GM12878 (cell line): ENCODE measurements around the gene CXorf65. TPM values are rescaled to one million over a fixed set of nuclear protein-coding genes. Genes with fewer than 3 reads are reported as not detected.
A peak's percentile ranks its signal among the peaks of the same experiment; 100 is the strongest.

ENCODE experiments used
- ATAC-seq: fragments of 200-7000 bp; cut with Tn5 transposase; 3 replicates; pipeline ENCODE4 v1.9.1; 2020; ENCODE audit warnings: mild to moderate bottlenecking, moderate library complexity
- BruUV-seq: library from RNA; stranded (reverse); fragments of 400-500 nt; replicated peaks from 2 replicates; lab custom pipeline; 2021; lab: Mats Ljungman, UMichigan
- CTCF ChIA-PET: fragments of 300-600 bp; sonication (Branson Sonifier 250); formaldehyde crosslinking; extraction: SDS; loops from one replicate; lab custom pipeline; 2021; ENCODE audit warnings: inconsistent platforms; lab: Yijun Ruan, JAX
- POLR2A ChIA-PET: fragments of 350-600 bp; formaldehyde crosslinking; extraction: SDS; loops from one replicate; lab custom pipeline; 2021; ENCODE audit warnings: inconsistent platforms; lab: Charles Lee
- RAD21 ChIA-PET: fragments of 300-600 bp; sonication (Branson Sonifier 250); formaldehyde crosslinking; loops from one replicate; lab custom pipeline; 2023; ENCODE audit warnings: antibody characterized with exemption; ENCODE audit not compliant: unreplicated experiment; lab: Charles Lee
- SMC1A ChIA-PET: fragments of 300-600 bp; sonication (Branson Sonifier 250); formaldehyde crosslinking; loops from one replicate; lab custom pipeline; 2023; ENCODE audit not compliant: unreplicated experiment, uncharacterized antibody; lab: Charles Lee
- DNase-seq: peaks from one replicate; pipeline ENCODE4 v3.0.0-alpha.2; 2011; ENCODE audit warnings: low read depth, low spot score
- FAIRE-seq: peaks from 3 replicates; lab custom pipeline; 2011; peaks lifted over from hg19 to GRCh38; lab: Jason Lieb, UNC
- H2AFZ ChIP-seq: 2 replicates; pipeline ENCODE4 v1.6.0; 2011; ENCODE audit warnings: low read depth, low read length, control low read depth; ENCODE audit not compliant: control insufficient read depth
- H3K27ac ChIP-seq: 2 replicates; pipeline ENCODE4 v1.5.1; 2011; ENCODE audit warnings: control low read depth; ENCODE audit not compliant: control insufficient read depth, insufficient read depth
- H3K27me3 ChIP-seq, 2 experiments: replicated peaks in 1 of 2; 2 replicates each; pipeline versions ENCODE4 v1.6.0 to v1.6.1; 2011; ENCODE audit warnings: low read length in 1 of 2; ENCODE audit not compliant: control insufficient read depth in 2 of 2, insufficient read depth in 2 of 2
- H3K36me3 ChIP-seq, 2 experiments: 2 replicates each; pipeline ENCODE4 v1.5.1; 2011; ENCODE audit warnings: low read length in 1 of 2; ENCODE audit not compliant: control insufficient read depth in 2 of 2, insufficient read depth in 2 of 2
- H3K4me1 ChIP-seq: 2 replicates; pipeline ENCODE4 v1.6.1; 2011; ENCODE audit warnings: mild to moderate bottlenecking, low read length, moderate library complexity, mixed read lengths; ENCODE audit not compliant: control insufficient read depth, insufficient read depth
- H3K4me2 ChIP-seq: 2 replicates; pipeline ENCODE4 v1.6.0; 2011; ENCODE audit warnings: control low read depth; ENCODE audit not compliant: control insufficient read depth, insufficient read depth
- H3K4me3 ChIP-seq: fragments of 200-600 bp; sonication (generic); 2 replicates; pipeline ENCODE4 v1.5.1; 2016
- H3K79me2 ChIP-seq: 2 replicates; pipeline ENCODE4 v1.6.0; 2011; ENCODE audit warnings: low read length; ENCODE audit not compliant: control insufficient read depth, insufficient read depth
- H3K9ac ChIP-seq: 2 replicates; pipeline ENCODE4 v1.8.0; 2011; ENCODE audit warnings: low read length, control low read depth, mixed read lengths; ENCODE audit not compliant: control insufficient read depth, insufficient read depth
- H3K9me3 ChIP-seq: replicated peaks from 3 replicates; pipeline ENCODE4 v1.5.1; 2011; ENCODE audit warnings: mild to moderate bottlenecking, low read length; ENCODE audit not compliant: control insufficient read depth, insufficient read depth
- H4K20me1 ChIP-seq: 2 replicates; pipeline ENCODE4 v1.6.0; 2011; ENCODE audit not compliant: control insufficient read depth, insufficient read depth
- CEBPB ChIP-seq, 2 experiments: fragments of 150-350 bp in 1 of 2; IDR thresholded peaks; 2 replicates each; pipeline ENCODE4 v1.6.1; 2012 to 2014; ENCODE audit warnings: low read depth in 2 of 2, low read length in 2 of 2, borderline replicate concordance in 1 of 2, inconsistent platforms in 1 of 2
- FOXK2 ChIP-seq: fragments of 450-650 bp; IDR thresholded peaks from 2 replicates; pipeline ENCODE4 v1.6.1; 2017; ENCODE audit warnings: mild to moderate bottlenecking, moderate library complexity
- NBN ChIP-seq: fragments of 450-650 bp; IDR thresholded peaks from 2 replicates; pipeline ENCODE4 v1.6.1; 2016
- WRNIP1 ChIP-seq: IDR thresholded peaks from 2 replicates; pipeline ENCODE4 v1.6.1; 2011; ENCODE audit warnings: low read depth, low read length, improper control_type of control experiment, borderline replicate concordance
- ZBTB40 ChIP-seq: fragments of 450-650 bp; IDR thresholded peaks from 2 replicates; pipeline ENCODE4 v1.6.1; 2016; ENCODE audit warnings: mild to moderate bottlenecking, moderate library complexity, borderline replicate concordance
- ZZZ3 ChIP-seq: IDR thresholded peaks from 2 replicates; pipeline ENCODE4 v1.6.1; 2011; ENCODE audit warnings: low read depth; ENCODE audit not compliant: control insufficient read depth, insufficient read length
- WGBS: methylation state at CpG from one replicate; pipeline ENCODE4 v1.1.6; 2016; ENCODE audit warnings: low lambda C conversion rate; ENCODE audit not compliant: insufficient replicate concordance, insufficient coverage; ENCODE audit errors: missing lambda C conversion rate; 5-methylcytosine and 5-hydroxymethylcytosine counted together
- in situ Hi-C: fragments of 300-500 bp; cut with MboI; formaldehyde crosslinking; loops from 9 replicates; pipeline ENCODE4 v1.14.3; 2018; ENCODE audit warnings: mixed read lengths
- intact Hi-C: fragments of 100-400 bp; cut with micrococcal nuclease; formaldehyde crosslinking; loops from one replicate; pipeline ENCODE4 v1.14.2; 2022; ENCODE audit not compliant: unreplicated experiment
- polyA plus RNA-seq, 11 experiments: library from polyadenylated mRNA; depleted of rRNA in 4 of 11; unstranded in 6 of 11; stranded (reverse) in 5 of 11; fragments of >200 nt; fragmentation: Nextera tagmentation in 4 of 11; fragmentation: Illumina TruSeq in 1 of 11; extraction: Ambion mirVana in 4 of 11; extraction: Trizol in 1 of 11; gene quantifications; 1 replicate in 1 of 11; 2 replicates in 10 of 11; pipeline versions ENCODE4 v1.2.1 to v1.2.3, GENCODE V29; 2011 to 2016; ENCODE audit warnings: inconsistent platforms in 2 of 11, missing spikeins in 2 of 11, low read depth in 1 of 11
- total RNA-seq, 4 experiments: library from RNA; depleted of rRNA in 3 of 4; stranded (reverse); fragments of >200 nt in 3 of 4; fragmentation: Illumina TruSeq in 1 of 4; extraction: Trizol in 1 of 4; gene quantifications; 2 replicates each; pipeline versions ENCODE4 v1.2.1 to v1.2.3, GENCODE V29; 2013 to 2021

CXorf65 gene
- total and polyA plus RNA-seq, 10 of the 15 experiments (the other 5 are each of a cell fraction or from before 2014, with no cell fraction given), result 0.82 to 4.8 (median 2.3) TPM

DNA sequence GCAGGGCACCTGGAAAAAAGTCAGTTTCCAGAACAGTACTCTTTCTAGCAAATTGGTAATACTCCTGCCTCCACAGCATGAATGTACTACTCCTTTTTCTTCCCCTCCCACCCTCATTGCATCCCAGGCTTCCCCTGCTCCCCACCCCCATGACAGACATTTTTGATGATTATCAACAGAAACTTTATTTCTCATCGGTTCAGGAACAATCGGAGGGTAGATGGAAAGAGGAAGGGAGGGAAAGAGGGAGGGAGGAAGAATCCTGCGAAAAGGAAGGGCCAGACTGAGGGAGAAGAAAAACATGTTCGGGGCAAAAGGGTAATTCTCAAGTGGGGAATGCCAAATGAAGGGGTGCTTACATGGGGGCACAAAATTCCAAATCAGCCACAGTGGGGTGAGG is 705 bp upstream of the CXorf65 start:
- in situ Hi-C loops (no loop called here), intact Hi-C loops (no loop called here)
- H4K20me1 ChIP-seq, result no peaks in the 10 kb centered on the region
- ChIA-PET SMC1A (no interaction called here), POLR2A (interaction anchor here (1.4 kb wide), 1 partner anchor 10 kb away, joined by 3 read pairs; no protein-coding TSS in a partner anchor), CTCF (no interaction called here), RAD21 (no interaction called here)
- H3K9me3 ChIP-seq, result no peaks in the 10 kb centered on the region; the same call in 2 of the 3 replicates
- H3K36me3 ChIP-seq, result no peaks in the 10 kb centered on the region; a peak in 1 of 4 replicates
- H3K4me1 ChIP-seq, result peaks cover 4% of the 10 kb centered on the region
- H3K4me3 ChIP-seq, result no peak overlapping the region
- no peak overlapping the region for H3K27ac ChIP-seq
- no peak overlapping the region for H2AFZ ChIP-seq
- no peak for TF ChIP-seq NBN
- no peak for TF ChIP-seq ZZZ3
- no peak for TF ChIP-seq FOXK2
- TF ChIP-seq WRNIP1, result no peak
- TF ChIP-seq CEBPB (IDR thresholded peaks at IDR 0.05; ENCODE audit: borderline replicate concordance in 1 of 2, low read depth in 2 of 2, low read length in 2 of 2), result no peak
- TF ChIP-seq ZBTB40, result 0 out of 2 replicates have a peak, but pooled peaks have one; percentile 21
- no peaks in the 10 kb centered on the region for H3K27me3 ChIP-seq
- H3K9ac ChIP-seq, result no peak overlapping the region
- no peak for ATAC-seq
- FAIRE-seq, result no peak
- WGBS, result 98% methylated on average over 4 of the region's 4 CpGs
- BruUV-seq, result no TSS peak
- DNase-seq, result no peak
- H3K79me2 ChIP-seq, result peaks cover 44% of the 10 kb centered on the region
- H3K4me2 ChIP-seq, result no peak overlapping the region; the same call in 1 of the 2 replicates
